Stomach smooth muscle (tissue), 2 donors: ENCODE data around the gene PHYHIPL.

ENCODE experiments used
- H3K27ac ChIP-seq: one replicate; pipeline ENCODE4 v1.7.0; 2013; ENCODE audit warnings: mild to moderate bottlenecking, low read length, inconsistent platforms
- H3K27me3 ChIP-seq, 2 donors: one replicate each; pipeline ENCODE4 v1.7.0; 2013; ENCODE audit warnings: low read length in 2 of 2; ENCODE audit not compliant: insufficient read depth in 2 of 2, control insufficient read depth in 1 of 2
- H3K36me3 ChIP-seq, 2 donors: one replicate each; pipeline ENCODE4 v1.7.0; 2013; ENCODE audit warnings: low read length in 2 of 2; ENCODE audit not compliant: control insufficient read depth in 2 of 2, insufficient read depth in 2 of 2
- H3K4me1 ChIP-seq: one replicate; pipeline ENCODE4 v1.7.0; 2013; ENCODE audit warnings: low read length; ENCODE audit not compliant: control insufficient read depth, insufficient read depth
- H3K4me3 ChIP-seq, 2 donors: one replicate each; pipeline ENCODE4 v1.7.0; 2013; ENCODE audit warnings: low read length in 2 of 2
- H3K9ac ChIP-seq, 2 donors: one replicate each; pipeline ENCODE4 v1.7.0; 2013; ENCODE audit warnings: low read length in 2 of 2, mild to moderate bottlenecking in 1 of 2
- H3K9me3 ChIP-seq, 2 donors: one replicate each; pipeline ENCODE4 v1.7.0; 2013; ENCODE audit warnings: low read length in 2 of 2; ENCODE audit not compliant: control insufficient read depth in 2 of 2
- donor health status: healthy.
- donor health status: Pancreatic carcinoma.

PHYHIPL gene

GRCh38 chr10:59289853-59290252, 113.4 kb downstream of the PHYHIPL start:
- Histone ChIP-seq H3K36me3 (peaks cover 0 to 2% of the 10 kb centered on the region in 2 donors), H3K27me3 (no peaks in the 10 kb centered on the region), H3K27ac (no peak overlapping the region), H3K9me3 (no peaks in the 10 kb centered on the region), H3K4me1 (peaks cover 20% of the 10 kb centered on the region), H3K9ac (no peak overlapping the region), H3K4me3 (no peak overlapping the region)

GRCh38 chr10:59290448-59290847, 114.0 kb downstream of the PHYHIPL start:
- Histone ChIP-seq H3K4me3 (no peak overlapping the region), H3K9me3 (no peaks in the 10 kb centered on the region), H3K27me3 (no peaks in the 10 kb centered on the region), H3K36me3 (peaks cover 0 to 2% of the 10 kb centered on the region in 2 donors), H3K9ac (no peak overlapping the region), H3K4me1 (peaks cover 17% of the 10 kb centered on the region), H3K27ac (no peak overlapping the region)
